ENCODE results near the gene CMC2.

The CMC2 gene
- total RNA-seq = 16.4 to 42.1 (median 26.9) reads per million in 3 experiments

DNA sequence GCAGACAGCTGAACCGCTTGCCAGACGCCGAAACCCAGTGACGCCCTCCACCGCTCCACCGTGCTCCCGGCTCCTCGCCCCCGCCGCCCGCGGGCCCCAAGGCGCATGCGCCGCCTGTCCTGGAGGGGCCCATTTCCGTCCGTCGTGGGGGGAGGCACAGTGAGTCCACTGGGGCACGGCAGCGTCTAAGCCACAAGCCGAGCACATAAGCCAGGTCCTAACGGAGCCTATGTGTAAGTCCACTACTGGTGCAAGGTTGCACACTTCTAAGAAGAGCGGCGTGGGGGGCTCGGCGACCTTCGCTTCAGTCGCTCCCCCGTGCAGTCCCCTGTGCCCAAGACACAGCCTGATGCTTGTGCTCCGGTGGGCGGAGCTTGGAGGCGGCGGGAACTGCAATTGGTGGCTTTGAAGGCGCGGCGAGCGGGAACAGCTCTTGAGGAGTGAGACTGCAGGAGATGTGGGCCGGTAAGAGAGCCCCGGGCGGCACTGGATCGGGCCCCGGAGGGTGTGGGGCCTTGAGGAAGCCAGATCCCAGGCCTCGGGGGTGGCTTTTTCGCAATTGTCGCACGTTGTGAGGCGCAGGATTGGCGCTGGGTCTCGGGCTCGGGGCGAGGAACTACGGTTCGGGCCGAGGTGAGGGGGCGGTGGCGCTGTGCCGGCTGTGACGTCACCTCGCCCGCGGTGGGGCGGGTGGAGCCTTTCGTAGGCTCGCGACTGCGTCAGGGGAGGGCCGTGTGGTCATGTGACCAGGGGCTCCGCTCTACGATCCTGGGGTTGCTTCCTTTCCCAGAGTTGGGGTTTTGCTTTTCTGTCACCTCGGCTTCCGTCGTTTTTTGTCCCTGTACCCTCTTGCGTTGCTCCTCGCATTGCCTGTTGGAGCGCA, at the start of gene CMC2, which contains the start of gene CENPN:
Gene CMC2 (minus strand): TSS at position 73 of the 883 bp plus-strand sequence. CDS start 9,491 bp downstream, outside the sequence.
Gene CENPN (plus strand): TSS at position 402 of the 883 bp plus-strand sequence. CDS start 4,726 bp downstream, outside the sequence.
- peak; percentile 99 for DNase-seq

DNA sequence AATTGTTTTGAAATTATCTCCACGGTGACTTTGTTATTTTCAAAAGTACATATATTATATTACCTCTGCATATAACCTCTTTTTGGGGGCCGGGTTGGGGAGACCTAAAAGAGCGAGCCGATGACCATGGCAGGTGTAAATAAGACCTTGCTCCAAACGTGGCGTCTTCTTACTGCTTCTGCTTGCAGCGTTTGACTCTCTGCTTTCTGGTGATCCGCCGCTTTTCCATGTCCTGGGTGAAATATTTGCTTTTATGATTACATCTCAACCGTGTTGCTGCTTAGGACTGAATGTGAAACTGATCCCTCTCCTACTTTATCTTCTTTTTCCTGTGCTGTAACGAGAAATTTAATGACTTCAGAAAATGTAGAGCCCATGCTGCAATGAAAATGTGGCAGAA, 47.1 kb upstream of the CMC2 start:
- DNase-seq = no peak

DNA sequence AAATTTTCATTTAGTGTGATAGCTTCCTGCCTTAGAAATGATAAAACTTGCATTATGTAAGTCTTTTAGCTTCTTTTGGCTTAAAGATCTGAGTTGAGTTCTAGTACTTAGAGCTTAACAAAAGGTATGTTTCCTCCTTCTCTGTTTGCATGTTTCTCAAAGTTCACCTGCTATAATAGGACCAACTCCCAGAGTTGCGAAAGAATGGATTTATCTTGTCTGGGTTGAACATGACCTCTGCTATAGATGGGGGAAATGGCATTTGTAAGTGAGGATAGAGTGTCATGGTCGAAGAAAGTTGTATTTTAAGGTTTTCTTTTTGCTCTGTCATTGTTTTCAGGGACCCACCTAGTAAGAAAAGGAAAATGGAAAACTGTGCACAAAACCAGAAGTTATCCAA, 36.1 kb upstream of the CMC2 start:
- DNase-seq = no peak

DNA sequence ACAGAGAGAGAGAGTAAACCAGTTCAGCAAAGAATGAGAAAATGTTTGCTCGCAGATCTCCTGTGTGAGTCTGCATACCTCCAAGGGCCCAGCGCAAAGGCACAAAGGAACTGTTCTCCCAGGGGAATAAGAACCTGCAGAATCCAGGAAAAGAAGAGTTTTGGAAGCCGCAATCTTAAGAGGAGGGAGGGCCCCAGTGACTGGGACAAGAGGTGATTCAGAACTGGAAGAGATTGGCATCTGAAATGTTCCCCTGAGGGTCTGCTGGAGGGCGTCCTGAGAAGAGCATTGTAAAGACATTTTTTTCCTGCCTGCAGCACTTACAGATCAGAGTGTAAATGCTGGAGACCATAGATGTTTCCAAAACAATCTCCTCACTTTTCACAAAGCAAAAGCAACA, 35.0 kb upstream of the CMC2 start:
- no peak for DNase-seq

- no peak for DNase-seq
These were observed 34.2 kb upstream of the CMC2 start for GRCh38 chr16:81040842-81041241.

DNA sequence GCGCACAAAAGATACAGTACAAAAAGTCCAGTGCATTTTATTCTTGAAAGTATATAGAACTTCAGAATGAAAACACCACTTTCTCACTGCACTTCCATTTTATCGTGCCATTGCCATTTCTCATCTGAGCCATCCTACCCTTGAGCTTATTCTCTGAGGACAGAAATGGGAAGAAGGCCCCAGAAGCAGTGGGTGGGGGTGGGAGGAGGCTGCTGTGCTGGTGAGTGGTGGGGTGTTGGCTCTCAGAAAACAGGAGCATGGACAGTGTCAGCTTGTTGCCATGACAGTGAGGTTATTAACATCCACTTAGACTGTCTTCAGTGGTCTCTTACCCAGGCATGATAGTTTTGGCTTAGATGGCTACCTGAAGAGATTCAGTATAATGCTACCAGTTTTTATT, 33.4 kb upstream of the CMC2 start:
- no peak for DNase-seq

DNA sequence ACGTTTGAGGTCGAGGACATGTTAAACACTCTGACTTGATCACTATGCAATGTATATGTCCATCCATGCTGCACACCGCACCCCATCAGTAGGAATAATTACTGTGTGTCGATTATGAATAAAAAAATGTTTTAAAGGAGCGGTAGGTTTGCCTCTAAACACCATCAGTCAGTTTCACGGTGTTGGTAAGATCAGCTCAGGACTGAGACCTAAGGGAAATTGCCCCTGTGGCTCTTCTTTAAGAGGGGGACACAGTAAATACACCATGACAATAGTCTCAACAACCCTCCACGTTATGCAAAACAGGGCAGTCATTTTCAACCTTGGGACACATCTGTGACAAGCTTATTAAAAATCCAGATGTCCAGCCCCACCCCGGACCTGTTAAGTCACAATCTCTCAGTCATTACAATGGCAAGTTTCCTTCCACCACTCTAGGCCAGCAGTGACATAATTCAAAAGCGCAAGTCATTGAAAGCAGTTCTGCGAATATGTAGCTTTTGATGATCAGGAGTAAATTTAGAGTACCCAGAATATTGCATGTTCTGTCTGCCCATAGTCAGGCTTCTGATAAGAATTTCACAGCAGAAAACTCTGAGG, 30.2 kb upstream of the CMC2 start:
- DNase-seq = no peak

DNA sequence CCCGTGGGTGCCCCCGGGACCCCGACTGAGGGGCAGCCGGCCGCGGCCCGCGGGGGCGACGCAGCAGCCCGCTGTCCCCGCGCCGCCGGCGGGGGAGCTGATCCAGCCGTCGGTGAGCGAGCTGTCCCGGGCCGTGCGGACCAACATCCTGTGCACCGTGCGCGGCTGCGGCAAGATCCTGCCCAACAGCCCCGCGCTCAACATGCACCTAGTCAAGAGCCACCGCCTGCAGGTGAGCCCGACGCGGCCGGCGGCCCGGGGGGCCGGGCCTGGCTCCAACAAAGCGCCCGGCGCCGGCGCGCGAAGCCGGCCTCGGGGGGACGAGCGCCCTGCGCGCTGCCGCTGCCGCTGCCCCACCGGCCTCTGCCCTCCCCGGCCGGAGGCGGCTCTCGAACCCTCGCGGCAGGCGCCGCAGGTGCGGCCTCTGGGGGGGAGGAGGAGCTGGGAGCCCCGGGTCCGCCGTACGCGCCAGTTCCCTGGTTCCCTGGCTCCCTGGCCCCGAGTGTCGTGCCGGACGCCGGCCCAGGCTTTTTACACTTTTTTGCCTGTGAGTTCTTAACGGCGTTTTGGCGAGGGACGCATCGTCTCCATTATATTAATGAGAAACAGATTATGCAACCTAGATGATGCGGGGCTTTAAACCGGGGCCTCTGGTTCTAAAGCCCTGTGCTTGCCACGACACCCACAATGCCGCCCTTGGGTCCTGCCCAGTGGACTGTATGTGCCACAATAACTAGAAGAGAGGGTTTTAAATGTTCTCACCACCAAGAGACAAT, 29.5 kb upstream of the CMC2 start:
- peak; percentile 4 for DNase-seq

- peak; percentile 87 for DNase-seq
These were observed 28.8 kb upstream of the CMC2 start, which contains the start of gene ATMIN for GRCh38 chr16:81035398-81035974. Gene ATMIN, plus strand, starts transcription at chr16:81035842. Its CDS starts 29 bp downstream, at chr16:81035871.

GRCh38 chr16:81029930-81030604, 23.4 kb upstream of the CMC2 start:
- no peak for DNase-seq

- no peak for DNase-seq
These were observed 19.7 kb upstream of the CMC2 start for GRCh38 chr16:81026429-81026828.

DNA sequence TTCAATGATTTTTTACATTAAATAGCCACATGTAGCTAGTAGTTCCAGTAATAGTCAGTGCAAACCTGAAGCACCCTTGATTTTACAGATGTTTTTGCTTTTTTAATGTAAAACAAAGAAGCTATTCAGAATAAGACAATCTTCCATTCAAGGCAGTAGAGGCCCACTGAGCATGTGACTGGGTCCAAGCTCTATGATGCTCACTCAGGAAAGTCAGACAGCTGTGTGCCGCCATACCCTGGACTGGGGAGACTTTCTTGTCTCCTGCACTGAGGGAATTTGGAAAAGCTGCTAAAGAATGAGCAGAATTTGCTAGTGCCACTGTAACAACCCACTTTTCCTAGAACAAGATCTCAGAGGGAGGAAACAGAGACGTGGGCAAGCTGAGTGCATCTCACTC, 11.8 kb upstream of the CMC2 start:
- no peak for DNase-seq

GRCh38 chr16:81014672-81015071, 8.0 kb upstream of the CMC2 start:
- DNase-seq = no peak

GRCh38 chr16:81012974-81013373, 6.3 kb upstream of the CMC2 start:
- no peak for DNase-seq

GRCh38 chr16:81008505-81008789, 1.8 kb upstream of the CMC2 start:
- no peak for DNase-seq

DNA sequence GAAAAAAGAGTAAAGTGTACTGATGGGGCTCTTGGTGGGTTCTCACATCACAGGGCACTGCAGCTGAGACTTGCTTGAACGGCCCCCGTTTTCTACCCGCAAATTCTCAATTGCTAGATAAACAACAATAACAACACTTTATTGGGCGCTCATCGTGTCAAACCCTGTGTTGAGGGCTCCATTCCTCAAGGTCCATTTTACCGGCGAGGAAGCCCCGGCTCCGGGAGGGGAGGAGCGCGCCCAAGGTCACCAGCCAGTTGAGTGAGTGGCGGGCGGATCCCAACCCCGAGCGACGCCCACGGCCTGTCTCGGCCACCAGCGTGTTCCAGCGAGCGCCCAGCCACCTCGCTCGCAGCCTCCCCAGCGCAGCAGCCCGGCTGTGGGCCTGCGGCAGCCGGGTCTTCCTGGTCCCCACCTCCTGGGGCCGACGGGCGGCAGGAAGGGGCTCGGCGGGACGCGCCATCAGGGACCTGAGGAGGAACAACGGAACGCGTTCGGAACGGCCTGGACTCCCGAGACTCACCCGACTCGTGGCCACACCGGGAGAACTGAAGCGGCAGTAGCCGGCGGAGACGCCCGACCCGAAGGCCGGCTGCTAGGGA, 373 bp downstream of the CMC2 start:
- DNase-seq = no peak

- DNase-seq = peak; percentile 7
These were observed 999 bp downstream of the CMC2 start for GRCh38 chr16:81005610-81006161.

DNA sequence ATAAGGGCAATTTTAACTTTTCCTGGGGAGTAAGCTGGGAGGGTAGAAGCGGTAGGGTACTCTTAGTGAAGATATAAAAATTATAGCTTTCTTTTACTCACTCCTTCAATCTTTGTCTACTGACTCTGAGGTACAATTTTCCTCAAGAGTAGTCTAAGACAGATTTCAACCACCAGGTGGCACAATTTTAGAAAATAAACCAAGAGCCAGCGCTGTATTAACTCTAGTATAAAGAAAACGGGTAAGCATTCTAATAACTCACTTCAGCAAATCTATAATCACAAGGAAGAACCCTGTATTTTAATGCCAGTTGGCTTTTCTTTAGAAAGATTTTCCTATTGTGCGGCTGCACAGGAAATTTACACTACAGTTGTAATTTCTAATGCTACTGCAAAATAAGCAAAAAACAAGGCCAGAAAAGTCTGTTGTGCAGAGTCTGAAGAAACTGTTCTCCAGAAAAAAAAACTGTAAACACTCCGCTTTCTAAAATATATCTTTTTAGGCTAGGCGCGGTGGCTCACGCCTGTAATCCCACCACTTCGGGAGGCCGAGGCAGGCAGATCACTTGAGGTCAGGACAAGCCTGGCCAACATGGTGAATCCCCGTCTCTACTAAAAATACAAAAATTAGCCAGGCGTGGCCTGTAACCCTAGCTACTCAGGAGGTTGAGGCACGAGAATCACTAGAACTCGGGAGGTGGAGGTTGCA, 1.9 kb downstream of the CMC2 start:
- peak; percentile 60 for DNase-seq

GRCh38 chr16:81003610-81004460, 2.9 kb downstream of the CMC2 start:
- DNase-seq = no peak

GRCh38 chr16:81003064-81003463, 3.6 kb downstream of the CMC2 start:
- DNase-seq = no peak

Data from central memory CD4-positive, alpha-beta T cell (primary cell).